Astrocyte (in vitro differentiated cells and primary cell): ENCODE data around the gene DUOX2. TPM values are rescaled to one million over a fixed set of nuclear protein-coding genes. Genes with fewer than 3 reads are reported as not detected.
A peak's percentile ranks its signal among the peaks of the same experiment; 100 is the strongest.

ENCODE experiments used
- DNase-seq: peaks from one replicate; pipeline ENCODE4 v3.0.0-alpha.2; 2010; ENCODE audit warnings: low read depth
- FAIRE-seq: peaks from 2 replicates; lab custom pipeline; 2011; peaks lifted over from hg19 to GRCh38; lab: Jason Lieb, UNC
- H2AFZ ChIP-seq: 2 replicates; pipeline ENCODE4 v1.6.0; 2012; ENCODE audit warnings: low read depth, low read length, inconsistent platforms
- H3K27ac ChIP-seq: 2 replicates; pipeline ENCODE4 v1.5.1; 2011; ENCODE audit warnings: low read depth, low read length, inconsistent platforms
- H3K27me3 ChIP-seq: 2 replicates; pipeline ENCODE4 v1.6.0; 2011; ENCODE audit warnings: low read length, inconsistent platforms; ENCODE audit not compliant: insufficient read depth
- H3K36me3 ChIP-seq: 2 replicates; pipeline ENCODE4 v1.5.1; 2011; ENCODE audit warnings: low read length, inconsistent platforms; ENCODE audit not compliant: insufficient read depth
- H3K4me1 ChIP-seq: 2 replicates; pipeline ENCODE4 v1.5.1; 2011; ENCODE audit warnings: low read length, inconsistent platforms; ENCODE audit not compliant: insufficient read depth
- H3K4me2 ChIP-seq: 2 replicates; pipeline ENCODE4 v1.6.0; 2012; ENCODE audit warnings: low read length, inconsistent platforms
- H3K4me3 ChIP-seq: 2 replicates; pipeline ENCODE4 v1.5.1; 2011; ENCODE audit warnings: low read depth, mild to moderate bottlenecking, low read length, inconsistent platforms; ENCODE audit not compliant: insufficient read depth
- H3K79me2 ChIP-seq: 2 replicates; pipeline ENCODE4 v1.6.0; 2012; ENCODE audit warnings: mild to moderate bottlenecking, low read length, inconsistent platforms; ENCODE audit not compliant: insufficient read depth
- H3K9ac ChIP-seq: 2 replicates; pipeline ENCODE4 v1.6.0; 2012; ENCODE audit warnings: mild to moderate bottlenecking, low read length, inconsistent platforms
- H3K9me3 ChIP-seq: 2 replicates; pipeline ENCODE4 v1.5.1; 2012; ENCODE audit warnings: low read depth, mild to moderate bottlenecking, low read length, inconsistent platforms; ENCODE audit not compliant: insufficient read depth
- H4K20me1 ChIP-seq: 2 replicates; pipeline ENCODE4 v1.6.0; 2012; ENCODE audit warnings: low read length, inconsistent platforms; ENCODE audit not compliant: insufficient read depth
- H3K27ac Mint-ChIP-seq: one replicate; pipeline ENCODE4 v1.8.0; 2021; ENCODE audit warnings: mild to moderate bottlenecking, mixed read lengths; ENCODE audit not compliant: unreplicated experiment
- H3K27me3 Mint-ChIP-seq: one replicate; pipeline ENCODE4 v1.8.0; 2021; ENCODE audit warnings: low read depth, mixed read lengths; ENCODE audit not compliant: unreplicated experiment
- H3K36me3 Mint-ChIP-seq: one replicate; pipeline ENCODE4 v1.8.0; 2021; ENCODE audit warnings: low read depth, mixed read lengths; ENCODE audit not compliant: unreplicated experiment
- H3K4me1 Mint-ChIP-seq: one replicate; pipeline ENCODE4 v1.8.0; 2021; ENCODE audit warnings: low read depth, mixed read lengths; ENCODE audit not compliant: unreplicated experiment
- H3K4me3 Mint-ChIP-seq: one replicate; pipeline ENCODE4 v1.8.0; 2021; ENCODE audit warnings: mild to moderate bottlenecking, moderate library complexity, mixed read lengths; ENCODE audit not compliant: unreplicated experiment
- H3K9me3 Mint-ChIP-seq: one replicate; pipeline ENCODE4 v1.8.0; 2021; ENCODE audit warnings: mild to moderate bottlenecking, mixed read lengths; ENCODE audit not compliant: unreplicated experiment
- CTCF ChIP-seq: IDR thresholded peaks from 2 replicates; pipeline ENCODE4 v1.5.1; 2011; ENCODE audit warnings: low read depth, mild to moderate bottlenecking, inconsistent platforms, low read length, moderate library complexity; ENCODE audit not compliant: insufficient read depth
- EZH2 ChIP-seq: IDR thresholded peaks from 2 replicates; pipeline ENCODE4 v1.6.1; 2012; ENCODE audit warnings: mild to moderate bottlenecking, low read length, inconsistent platforms; ENCODE audit not compliant: insufficient read depth
- total RNA-seq: library from RNA; stranded (reverse); gene quantifications from 2 replicates; pipeline ENCODE4 v1.2.1, GENCODE V29; 2021

Gene DUOX2
- total RNA-seq, 1 donor from 2014 or later: 0.14 TPM

- DNase-seq: peak; percentile 89
- H3K4me1 Mint-ChIP-seq: peaks cover 17% of the 10 kb centered on the region
- H3K27me3 Mint-ChIP-seq: peaks cover 6% of the 10 kb centered on the region
- Histone ChIP-seq H3K27me3 (no peaks in the 10 kb centered on the region), H4K20me1 (no peaks in the 10 kb centered on the region), H3K27ac (peak overlapping the region; percentile 32), H3K36me3 (no peaks in the 10 kb centered on the region), H3K9ac (peak overlapping the region; percentile 3), H3K4me2 (peak overlapping the region; percentile 51), H3K79me2 (no peaks in the 10 kb centered on the region), H3K4me3 (no peak overlapping the region), H2AFZ (no peak overlapping the region), H3K9me3 (no peaks in the 10 kb centered on the region), H3K4me1 (peaks cover 15% of the 10 kb centered on the region)
- TF ChIP-seq CTCF: no peak
- TF ChIP-seq EZH2: no peak
- FAIRE-seq: peak; percentile 81
- no peak overlapping the region for H3K4me3 Mint-ChIP-seq
- H3K36me3 Mint-ChIP-seq: peaks cover 4% of the 10 kb centered on the region
- H3K9me3 Mint-ChIP-seq: no peaks in the 10 kb centered on the region
- peak overlapping the region; percentile 41 for H3K27ac Mint-ChIP-seq
Observed at GRCh38 chr15:45156744-45157455, 42.9 kb upstream of the DUOX2 start.

- DNase-seq: no peak
- Histone ChIP-seq H3K27ac (no peak overlapping the region), H3K4me2 (no peak overlapping the region), H3K9ac (no peak overlapping the region), H3K27me3 (no peaks in the 10 kb centered on the region), H3K4me1 (peaks cover 15% of the 10 kb centered on the region), H3K79me2 (no peaks in the 10 kb centered on the region), H2AFZ (no peak overlapping the region), H3K36me3 (no peaks in the 10 kb centered on the region), H3K9me3 (no peaks in the 10 kb centered on the region), H4K20me1 (no peaks in the 10 kb centered on the region), H3K4me3 (no peak overlapping the region)
- no peak for FAIRE-seq
- no peak overlapping the region for H3K4me3 Mint-ChIP-seq
- H3K27me3 Mint-ChIP-seq: peaks cover 11% of the 10 kb centered on the region
- no peak overlapping the region for H3K27ac Mint-ChIP-seq
- peaks cover 1% of the 10 kb centered on the region for H3K9me3 Mint-ChIP-seq
- TF ChIP-seq EZH2 (no peak), CTCF (no peak)
- H3K4me1 Mint-ChIP-seq: peaks cover 17% of the 10 kb centered on the region
- H3K36me3 Mint-ChIP-seq: peaks cover 9% of the 10 kb centered on the region
Observed at GRCh38 chr15:45155739-45156138, 41.8 kb upstream of the DUOX2 start.
